Retinal pigment epithelial cell (primary cell): ENCODE measurements around the gene CEP70.
"Not testable (repeated sequence)": the region's sequence is repeated elsewhere in the genome, so short reads cannot be mapped to it uniquely, and the experiment has no call there.

Source experiments
- DNase-seq: peaks from one replicate; pipeline ENCODE4 v3.0.0-alpha.2; 2010; ENCODE audit warnings: low read depth
- H3K4me3 ChIP-seq: 2 replicates; pipeline ENCODE4 v1.5.1; 2011; ENCODE audit warnings: mild to moderate bottlenecking, low read length, control low read depth, moderate library complexity
- CTCF ChIP-seq: conservative IDR thresholded peaks from 2 replicates; pipeline ENCODE4 v1.5.1; 2011; ENCODE audit warnings: low read depth, low read length, control low read depth, inconsistent platforms

The CEP70 gene

GRCh38 chr3:138587374-138587773 is 6.7 kb downstream of the CEP70 start:
- H3K4me3 ChIP-seq = no peak overlapping the region
- no peak for TF ChIP-seq CTCF
- DNase-seq = no peak

DNA sequence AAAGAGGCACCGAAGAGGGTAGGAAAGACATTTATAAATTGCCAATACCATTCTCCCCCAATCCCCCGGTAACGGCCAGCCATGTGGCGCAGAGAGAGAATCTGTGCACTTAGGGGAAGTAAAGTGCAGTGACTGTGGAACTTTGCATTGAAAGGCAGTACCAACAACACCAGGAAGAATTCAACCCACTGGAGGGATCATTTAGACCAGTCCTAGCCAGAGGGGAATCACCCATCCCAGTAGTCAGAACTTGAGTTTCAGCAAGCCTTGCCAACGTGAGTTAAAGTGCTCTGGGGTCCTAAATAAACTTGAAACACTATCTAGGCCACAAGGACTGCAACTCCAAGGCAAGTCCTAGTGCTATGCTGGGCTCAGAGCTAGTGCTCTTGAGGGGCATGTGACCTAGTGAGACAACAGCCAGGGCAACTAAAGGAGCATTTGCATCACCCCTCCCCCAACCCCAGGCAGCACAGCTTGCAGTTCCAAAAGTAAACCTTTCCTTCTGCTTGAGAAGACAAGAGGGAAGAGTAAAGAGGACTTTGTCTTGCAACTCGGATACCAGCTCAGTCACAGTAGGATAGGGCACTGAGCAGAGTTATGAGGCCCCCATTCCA is 15.0 kb downstream of the CEP70 start:
- H3K4me3 ChIP-seq = no peak overlapping the region
- TF ChIP-seq CTCF = no peak
- DNase-seq = no peak

- no peak for DNase-seq
- TF ChIP-seq CTCF = no peak
- no peak overlapping the region for H3K4me3 ChIP-seq
Observed at GRCh38 chr3:138578141-138578540, 15.9 kb downstream of the CEP70 start.

- TF ChIP-seq CTCF = no peak
- no peak overlapping the region for H3K4me3 ChIP-seq
- DNase-seq = no peak
Observed at GRCh38 chr3:138573138-138573537, 20.9 kb downstream of the CEP70 start.

- DNase-seq, H3K4me3 ChIP-seq: not testable (repeated sequence)
Observed at GRCh38 chr3:138569624-138570023, 24.4 kb downstream of the CEP70 start.

DNA sequence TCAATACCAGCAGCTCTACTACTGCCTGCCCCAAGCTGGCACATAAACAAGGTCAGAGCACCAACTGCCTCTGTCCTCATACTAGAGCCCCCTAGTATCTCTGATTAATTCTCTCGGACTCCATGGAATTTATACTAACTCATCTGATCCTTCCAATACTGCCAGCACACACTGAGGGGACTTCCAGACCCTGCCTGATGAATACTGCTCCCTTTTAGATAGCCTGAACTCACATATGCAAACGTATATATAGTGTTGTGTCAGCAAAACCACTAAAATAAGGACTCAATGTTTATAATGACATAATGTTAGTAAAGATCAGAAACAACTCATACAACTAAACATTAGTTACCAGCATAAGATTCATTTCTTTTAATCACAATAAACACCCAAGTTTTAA is 25.0 kb downstream of the CEP70 start:
- no peak for TF ChIP-seq CTCF
- no peak for DNase-seq
- H3K4me3 ChIP-seq = no peak overlapping the region

DNA sequence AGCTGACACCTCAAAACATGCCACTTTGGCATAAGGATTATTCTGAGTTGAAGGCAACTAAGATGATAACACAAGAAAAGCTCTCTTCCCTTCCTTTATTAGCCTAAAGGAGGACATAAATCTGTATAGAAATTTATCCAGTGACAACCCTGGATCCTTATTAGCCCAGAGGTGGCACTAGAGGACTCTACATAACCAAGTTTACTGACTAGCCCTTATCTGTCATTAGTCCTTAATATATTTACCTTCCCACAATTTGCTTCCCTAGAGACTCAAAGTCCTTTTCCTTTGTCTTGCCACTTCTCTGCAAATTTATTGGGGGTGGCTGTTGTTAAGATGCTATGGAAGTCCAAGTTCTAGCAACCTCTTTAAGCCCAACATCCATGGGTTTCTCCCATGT is 26.7 kb downstream of the CEP70 start:
- H3K4me3 ChIP-seq = no peak overlapping the region
- DNase-seq = no peak
- peak; percentile 12 for TF ChIP-seq CTCF

DNA sequence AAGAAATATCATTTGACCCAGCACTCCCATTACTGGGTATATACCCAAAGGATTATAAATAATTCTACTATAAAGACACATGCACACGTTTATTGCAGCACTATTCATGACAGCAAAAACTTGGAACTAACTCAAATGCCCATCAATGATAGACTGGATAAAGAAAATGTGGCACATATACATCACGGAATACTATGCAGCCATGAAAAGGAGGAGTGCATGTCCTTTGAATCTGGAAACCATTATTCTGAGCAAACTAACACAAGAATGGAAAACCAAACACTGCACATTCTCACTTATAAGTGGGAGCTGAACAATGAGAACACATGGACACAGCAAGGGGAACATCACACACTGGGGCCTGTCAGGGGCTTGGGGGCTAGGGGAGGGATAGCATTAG is 27.8 kb downstream of the CEP70 start:
- not testable (repeated sequence) for DNase-seq, H3K4me3 ChIP-seq

- not testable (repeated sequence) for DNase-seq
Observed at GRCh38 chr3:138562902-138563301, 31.2 kb downstream of the CEP70 start.

More at GRCh38 chr3:138562902-138563301, 31.2 kb downstream of the CEP70 start:
- H3K4me3 ChIP-seq = not testable (repeated sequence)
